Measurements from ENCODE around the gene CHFR.

DNA sequence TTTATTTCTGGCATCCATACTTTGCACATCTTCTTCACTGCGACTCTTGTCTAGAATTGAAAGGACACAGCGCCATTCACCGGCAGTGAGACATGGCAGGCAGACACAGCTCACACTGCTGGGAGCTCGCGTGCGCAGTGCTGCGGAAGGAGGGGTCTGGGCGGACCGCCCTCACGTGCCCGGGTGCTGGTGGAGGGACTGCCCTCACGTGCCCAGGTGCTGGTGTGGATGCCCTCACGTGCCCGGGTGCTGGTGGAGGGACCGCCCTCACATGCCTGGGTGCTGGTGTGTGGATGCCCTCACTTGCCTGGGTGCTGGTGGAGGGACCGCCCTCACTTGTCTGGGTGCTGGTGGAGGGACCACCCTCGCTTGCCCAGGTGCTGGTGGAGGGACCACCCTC, 30.8 kb downstream of the CHFR start:
- TF ChIP-seq, protein P1, sequence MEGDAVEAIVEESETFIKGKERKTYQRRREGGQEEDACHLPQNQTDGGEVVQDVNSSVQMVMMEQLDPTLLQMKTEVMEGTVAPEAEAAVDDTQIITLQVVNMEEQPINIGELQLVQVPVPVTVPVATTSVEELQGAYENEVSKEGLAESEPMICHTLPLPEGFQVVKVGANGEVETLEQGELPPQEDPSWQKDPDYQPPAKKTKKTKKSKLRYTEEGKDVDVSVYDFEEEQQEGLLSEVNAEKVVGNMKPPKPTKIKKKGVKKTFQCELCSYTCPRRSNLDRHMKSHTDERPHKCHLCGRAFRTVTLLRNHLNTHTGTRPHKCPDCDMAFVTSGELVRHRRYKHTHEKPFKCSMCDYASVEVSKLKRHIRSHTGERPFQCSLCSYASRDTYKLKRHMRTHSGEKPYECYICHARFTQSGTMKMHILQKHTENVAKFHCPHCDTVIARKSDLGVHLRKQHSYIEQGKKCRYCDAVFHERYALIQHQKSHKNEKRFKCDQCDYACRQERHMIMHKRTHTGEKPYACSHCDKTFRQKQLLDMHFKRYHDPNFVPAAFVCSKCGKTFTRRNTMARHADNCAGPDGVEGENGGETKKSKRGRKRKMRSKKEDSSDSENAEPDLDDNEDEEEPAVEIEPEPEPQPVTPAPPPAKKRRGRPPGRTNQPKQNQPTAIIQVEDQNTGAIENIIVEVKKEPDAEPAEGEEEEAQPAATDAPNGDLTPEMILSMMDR (IDR thresholded peaks at IDR 0.05) = no peak
- TF ChIP-seq POLR2A (IDR thresholded peaks at IDR 0.05) = no peak
